HG03558 (cell line): ENCODE measurements around the gene BRINP1.

Experiments
- ATAC-seq: cut with Tn5 transposase; IDR thresholded peaks from one replicate; pipeline ENCODE4 v1.9.1; 2021; ENCODE audit warnings: moderate number of reproducible peaks; ENCODE audit not compliant: unreplicated experiment; ENCODE audit errors: extremely low read depth

The BRINP1 gene

DNA sequence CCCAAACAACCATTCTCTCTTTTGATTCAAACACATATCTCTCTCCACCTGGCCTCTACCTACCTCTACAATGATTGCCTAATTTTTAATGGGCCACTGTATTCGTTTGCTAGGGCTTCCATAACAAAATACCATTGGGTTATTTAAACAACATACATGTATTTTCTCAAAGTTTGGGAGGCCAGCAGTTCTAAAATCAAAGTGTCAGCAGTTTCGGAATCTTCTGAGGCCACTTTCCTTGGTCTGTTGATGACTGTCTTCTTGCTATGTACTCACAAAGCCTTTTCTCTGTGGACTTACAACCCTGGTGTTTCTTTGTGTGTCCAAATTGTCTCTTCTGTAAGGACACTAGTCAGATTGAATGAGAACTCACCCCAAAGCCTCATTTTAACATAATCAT is 214.7 kb downstream of the BRINP1 start:
- ATAC-seq, result no peak

DNA sequence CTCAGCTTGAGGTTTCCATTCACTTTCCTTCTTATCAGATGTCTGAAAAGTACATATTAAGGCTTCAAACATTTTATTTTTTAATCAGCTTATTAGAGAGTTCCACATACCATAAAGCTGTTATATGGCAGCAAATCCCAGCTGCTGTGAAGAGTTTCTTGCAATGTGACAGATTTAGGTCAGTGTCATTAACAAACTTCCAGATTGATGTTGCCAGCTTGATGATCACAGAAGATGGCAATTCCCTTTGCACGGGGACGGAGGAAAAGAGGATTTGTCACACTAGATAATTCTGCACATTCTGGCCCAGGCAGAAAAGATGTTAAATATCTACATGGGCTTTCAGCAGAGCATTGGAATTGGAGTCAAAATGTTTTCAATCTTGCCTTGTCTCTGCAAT is 215.8 kb downstream of the BRINP1 start:
- ATAC-seq, result no peak

DNA sequence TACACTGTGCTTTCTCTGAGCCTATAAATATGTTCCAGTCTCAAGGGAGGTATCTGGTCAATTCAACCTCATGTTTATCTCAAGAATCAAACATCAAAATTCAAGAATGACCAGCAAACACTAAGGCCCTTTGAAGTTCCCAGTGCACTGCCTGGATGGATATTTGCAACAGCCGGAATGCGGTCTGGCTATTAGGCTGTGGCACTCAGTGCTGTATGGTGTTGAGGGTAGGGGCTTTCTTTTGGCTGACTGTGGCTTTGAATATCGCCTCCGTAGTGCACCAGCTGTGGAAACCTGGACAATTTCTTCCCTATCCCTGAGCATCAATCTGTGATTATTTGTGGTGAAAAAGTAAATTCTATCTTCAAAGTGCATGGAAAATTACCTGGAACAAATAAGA is 220.4 kb downstream of the BRINP1 start:
- no peak for ATAC-seq

DNA sequence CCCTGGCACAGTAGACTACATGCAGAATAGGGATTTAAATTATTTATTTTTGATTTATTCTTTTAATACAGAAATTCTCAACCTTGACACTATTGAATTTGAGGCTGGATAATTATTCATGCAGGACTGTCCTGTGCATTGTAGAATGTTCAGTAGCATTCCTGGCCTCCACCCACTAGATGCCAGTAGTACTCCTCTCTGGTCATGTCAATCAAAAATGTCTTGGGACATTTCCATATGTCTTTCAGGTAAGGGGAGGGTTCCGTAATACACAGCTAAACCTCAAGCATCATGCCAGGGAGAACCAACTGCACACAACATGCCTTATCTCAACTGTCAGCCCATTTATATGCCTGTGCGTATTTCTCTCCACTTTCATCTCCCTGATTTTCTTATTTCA is 231.8 kb downstream of the BRINP1 start:
- no peak for ATAC-seq

DNA sequence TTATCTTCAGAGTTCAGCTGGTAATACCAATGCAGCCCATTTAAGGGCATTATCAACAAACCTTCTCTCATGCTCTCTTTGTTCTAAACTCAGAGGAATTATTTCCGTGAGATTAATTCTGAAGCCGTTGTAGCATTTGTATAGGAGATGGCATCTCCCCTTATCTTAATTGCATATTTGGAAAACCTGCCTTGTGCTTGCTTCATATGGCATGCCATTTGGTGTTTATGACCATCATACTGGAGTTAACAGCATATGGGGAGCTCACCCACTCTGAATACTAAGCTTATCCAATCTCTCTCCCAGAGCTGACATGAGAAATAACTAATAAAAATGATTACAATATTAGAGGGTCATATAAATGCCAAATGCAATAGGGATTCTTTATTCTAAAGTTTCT is 243.2 kb downstream of the BRINP1 start:
- ATAC-seq, result no peak

DNA sequence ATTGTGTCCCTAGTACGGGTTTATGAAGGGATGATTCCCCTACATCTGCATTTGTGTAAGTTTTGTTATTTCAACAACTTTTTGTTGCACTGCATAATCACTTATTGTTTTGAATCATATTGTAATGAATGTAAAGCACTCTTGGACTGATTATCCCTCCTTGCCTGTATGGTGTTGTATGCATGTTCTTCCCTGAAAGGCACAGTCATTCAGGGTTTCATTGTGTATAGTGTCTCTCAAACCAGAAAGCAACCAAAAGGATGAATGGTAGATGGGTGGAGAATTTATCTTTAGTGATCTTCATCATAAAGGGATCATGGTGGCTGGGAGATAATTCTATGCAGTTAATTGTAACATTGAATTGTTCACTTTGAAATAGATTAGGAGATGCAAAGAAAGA is 247.3 kb downstream of the BRINP1 start:
- ATAC-seq, result no peak

DNA sequence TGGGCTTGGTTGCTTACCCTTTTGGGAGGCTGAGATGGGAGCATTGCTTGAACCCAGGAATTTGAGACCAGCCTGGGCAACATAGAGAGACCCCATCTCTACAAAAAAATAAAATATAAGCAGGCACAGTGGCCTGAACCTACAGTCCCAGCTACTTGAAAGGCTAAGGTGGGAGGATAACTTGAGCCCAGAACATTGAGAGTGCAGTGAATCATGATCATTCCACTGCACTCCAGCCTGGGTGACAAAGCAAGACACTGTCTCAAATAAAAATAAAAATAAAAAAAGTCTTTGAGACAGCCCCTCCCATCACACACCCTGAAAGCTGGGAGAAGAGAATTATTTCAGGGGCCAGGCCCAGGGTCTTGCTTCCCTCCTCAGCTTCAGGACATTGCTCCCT is 251.8 kb downstream of the BRINP1 start:
- ATAC-seq, result no peak
